HuH-7 (cell line): Measurements from ENCODE around the gene HCAR1.
"Not testable (repeated sequence)": the region's sequence is repeated elsewhere in the genome, so short reads cannot be mapped to it uniquely, and the experiment has no call there.

Source experiments
- DNase-seq: peaks from one replicate; pipeline ENCODE4 v3.0.0; 2011; ENCODE audit warnings: low spot score

HCAR1 gene, protein sequence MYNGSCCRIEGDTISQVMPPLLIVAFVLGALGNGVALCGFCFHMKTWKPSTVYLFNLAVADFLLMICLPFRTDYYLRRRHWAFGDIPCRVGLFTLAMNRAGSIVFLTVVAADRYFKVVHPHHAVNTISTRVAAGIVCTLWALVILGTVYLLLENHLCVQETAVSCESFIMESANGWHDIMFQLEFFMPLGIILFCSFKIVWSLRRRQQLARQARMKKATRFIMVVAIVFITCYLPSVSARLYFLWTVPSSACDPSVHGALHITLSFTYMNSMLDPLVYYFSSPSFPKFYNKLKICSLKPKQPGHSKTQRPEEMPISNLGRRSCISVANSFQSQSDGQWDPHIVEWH

DNA sequence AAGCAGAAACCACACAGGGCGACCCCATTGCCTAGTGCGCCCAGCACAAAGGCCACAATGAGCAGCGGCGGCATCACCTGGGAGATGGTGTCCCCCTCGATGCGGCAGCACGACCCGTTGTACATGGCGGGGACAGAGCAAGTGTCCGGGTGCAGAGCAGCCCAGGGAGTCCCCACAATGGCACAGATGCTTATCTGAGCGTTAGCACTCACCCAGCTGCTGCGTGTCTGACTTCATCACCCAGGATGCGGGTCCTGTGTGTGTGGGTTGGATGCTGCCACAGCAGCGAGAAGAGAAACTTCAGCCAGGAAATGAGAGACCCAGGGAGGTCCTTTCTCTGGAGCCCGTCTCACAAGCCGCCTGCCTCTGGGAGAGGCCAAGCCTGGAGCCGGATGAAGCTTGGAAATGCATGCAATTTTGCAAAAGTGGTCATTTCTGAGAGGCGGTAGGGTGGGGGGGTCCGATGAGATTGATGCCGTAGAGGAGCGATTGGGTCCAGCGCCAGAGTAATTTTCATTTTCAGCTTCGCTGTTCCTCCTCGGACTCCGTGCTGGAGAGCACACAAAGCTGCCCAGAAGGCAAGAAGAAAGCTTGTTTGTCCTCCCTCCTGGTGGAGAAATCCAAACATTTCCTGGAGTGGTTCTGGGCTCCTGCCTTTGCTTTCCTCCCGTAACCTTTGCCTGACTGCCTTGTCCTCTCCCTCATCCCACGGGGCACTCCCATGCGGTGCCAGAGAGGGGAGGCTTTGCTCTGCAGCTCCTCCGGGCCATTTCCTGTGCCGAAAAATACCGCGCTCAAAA lies at the start of gene HCAR1:
Gene HCAR1, minus strand, starts transcription at position 630 of the 800 bp plus-strand sequence. Its CDS starts 505 bp downstream, at position 125.
- DNase-seq, result peak; percentile 50

DNA sequence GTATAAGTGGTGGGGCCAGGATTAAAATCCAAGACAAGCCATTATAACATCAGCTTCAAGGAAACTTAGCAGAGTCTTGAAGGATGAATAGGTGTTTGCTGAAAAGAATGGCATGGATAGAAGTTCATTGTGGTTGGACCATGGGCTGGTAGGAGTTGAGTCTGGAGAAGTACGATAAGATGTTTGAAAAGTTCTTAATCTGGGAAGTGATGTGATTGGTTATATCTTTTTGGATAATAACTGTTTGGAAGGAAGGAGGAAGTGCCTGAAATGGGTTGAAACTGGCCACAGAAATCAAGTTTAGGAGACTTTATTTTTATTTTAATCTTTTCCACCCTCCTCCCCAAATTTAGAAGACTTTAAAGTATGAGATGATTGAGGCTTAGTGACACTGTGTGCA lies 26.9 kb upstream of the HCAR1 start:
- DNase-seq, result no peak

DNA sequence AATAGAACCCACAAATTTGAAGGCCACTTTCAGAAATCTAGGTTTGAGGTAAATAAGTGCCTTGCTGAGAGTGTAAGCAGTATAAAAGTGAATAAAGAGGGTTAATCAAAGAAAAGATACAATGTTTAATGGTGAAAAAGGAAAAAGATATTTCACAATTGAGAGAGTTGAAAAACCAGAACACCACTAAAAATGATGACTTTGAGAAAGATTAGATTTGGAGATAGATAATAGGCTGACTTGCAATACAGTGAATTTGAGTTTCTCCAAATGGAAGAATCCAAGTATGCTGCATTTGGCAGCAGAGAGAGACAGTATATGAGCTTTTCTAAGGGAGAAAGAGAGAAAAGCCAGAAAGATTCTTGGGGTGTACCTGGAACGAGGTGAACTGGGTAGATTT lies 24.1 kb upstream of the HCAR1 start:
- DNase-seq, result no peak

DNA sequence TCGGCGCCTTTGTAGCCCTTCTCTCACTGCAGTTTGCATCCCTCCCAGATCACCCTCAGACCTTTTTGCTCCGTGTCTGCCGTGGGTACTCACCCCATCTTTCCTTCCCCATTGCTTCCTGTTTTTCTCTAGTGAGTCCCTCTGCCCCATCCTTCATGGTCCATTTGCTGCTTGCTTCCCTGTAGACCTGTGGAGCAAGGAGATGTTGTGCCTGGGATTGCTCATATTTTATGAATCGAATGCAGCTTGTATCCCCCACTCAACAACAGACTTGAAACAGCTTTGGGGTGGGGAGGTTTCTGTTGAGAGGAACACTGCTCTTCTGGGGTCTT lies 22.6 kb upstream of the HCAR1 start:
- DNase-seq, result no peak

DNA sequence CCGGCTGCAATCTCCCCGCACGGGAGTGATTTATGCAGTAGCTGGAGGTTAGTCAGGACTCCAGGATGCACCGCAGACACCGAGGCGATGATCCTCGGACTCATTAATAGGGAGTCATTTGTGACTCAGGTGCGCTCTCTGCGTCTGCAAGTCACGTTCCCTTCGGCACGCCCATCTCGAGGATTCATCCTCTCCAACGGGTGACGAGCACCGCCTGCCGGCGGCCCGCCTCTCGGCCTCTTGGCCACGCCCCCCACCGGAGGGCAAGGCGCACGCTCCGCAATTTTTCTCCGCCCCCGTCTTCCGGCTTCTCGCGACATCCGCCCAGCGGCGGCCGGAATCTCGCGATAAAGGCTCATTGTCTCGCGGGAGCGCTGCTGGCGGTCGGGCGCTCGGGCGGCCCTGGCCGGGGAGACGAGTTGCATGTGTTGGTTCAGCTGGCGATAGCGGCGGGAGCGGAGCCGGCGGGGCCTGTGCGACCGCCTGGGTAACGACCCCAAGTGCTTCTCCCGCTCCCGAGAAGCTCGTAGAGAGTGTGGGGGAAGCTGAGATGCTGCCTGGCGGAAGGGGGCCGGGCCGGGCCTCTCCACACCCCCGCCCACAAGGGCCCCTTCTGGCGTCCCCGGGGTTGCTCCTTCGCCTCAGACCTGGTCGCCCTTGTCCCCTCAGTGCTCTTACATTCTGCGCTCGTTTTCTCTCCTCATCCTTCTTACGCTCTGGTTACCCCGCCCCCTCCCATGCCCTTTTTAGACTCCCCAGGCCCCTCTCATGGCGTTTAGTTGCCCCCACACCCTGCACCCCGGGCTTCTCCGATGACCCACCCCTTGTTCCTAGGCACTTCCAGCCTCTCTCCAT lies 22.0 kb upstream of the HCAR1 start, which contains the start of gene DENR:
Gene DENR, plus strand, starts transcription at position 361 of the 855 bp plus-strand sequence. CDS start 878 bp downstream, outside the sequence.
- peak; percentile 76 for DNase-seq

DNA sequence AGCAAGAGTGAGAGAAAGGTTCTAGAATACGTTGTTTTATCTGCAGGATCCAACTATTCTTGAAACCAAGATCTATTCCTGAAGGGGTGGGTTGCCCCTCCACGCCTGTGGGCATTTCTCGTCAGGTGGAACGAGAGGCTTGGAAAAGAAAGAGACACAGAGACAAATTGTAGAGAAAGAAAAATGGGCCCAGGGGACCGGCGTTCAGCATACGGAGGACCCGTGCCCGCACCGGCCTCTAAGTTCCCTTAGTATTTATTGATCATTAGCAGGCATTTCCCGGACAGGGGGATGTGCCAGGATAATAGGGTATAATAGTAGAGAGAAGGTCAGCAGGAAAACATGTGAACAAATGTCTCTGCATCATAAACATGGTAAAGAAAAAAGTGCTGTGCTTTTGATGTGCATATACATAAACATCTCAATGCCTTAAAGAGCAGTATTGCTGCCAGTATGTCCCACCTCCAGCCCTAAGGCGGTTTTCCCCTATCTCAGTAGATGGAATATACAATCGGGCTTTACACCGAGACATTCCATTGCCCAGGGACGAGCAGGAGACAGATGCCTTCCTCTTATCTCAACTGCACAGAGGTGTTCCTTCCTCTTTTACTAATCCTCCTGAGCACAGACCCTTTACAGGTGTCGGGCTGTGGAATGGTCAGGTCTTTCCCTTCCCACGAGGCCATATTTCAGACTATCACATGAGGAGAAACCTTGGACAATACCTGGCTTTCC lies 20.3 kb upstream of the HCAR1 start:
- not testable (repeated sequence) for DNase-seq

DNA sequence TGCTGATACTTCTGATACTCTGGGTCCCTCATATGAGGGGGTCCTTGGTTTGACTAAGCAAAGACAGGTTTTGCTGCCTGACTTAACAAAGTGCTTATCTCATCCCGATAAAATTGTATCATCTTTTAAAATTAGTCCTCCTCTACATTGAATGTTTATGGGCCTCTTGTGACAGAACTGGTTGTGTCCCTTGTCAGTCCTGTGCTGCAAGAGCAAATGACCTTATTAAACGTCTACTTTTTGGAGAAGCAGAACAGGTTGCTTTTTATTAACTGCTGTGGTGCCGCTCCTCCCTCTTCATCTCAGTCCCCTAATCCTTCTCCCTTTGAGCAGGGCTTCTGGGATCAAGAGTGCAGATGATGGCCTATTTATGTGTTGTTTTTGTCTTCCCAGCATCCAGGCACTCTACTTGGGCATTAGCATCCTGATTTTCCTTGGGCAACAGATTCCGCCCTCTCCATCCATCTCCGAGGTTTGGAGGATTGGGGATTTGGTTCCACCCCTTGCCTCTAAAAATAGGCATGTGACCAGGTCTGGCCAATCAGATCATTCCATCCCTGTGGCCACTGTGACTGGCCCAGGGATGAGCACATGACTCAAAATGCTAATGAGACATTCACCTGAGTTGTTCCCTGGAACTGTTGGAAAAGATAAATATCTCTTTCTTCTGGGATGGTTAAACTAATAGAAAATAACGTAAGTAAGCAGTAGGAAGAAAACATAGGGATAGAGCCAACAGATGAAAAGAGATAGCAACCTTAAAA lies 19.1 kb upstream of the HCAR1 start:
- peak; percentile 48 for DNase-seq

DNA sequence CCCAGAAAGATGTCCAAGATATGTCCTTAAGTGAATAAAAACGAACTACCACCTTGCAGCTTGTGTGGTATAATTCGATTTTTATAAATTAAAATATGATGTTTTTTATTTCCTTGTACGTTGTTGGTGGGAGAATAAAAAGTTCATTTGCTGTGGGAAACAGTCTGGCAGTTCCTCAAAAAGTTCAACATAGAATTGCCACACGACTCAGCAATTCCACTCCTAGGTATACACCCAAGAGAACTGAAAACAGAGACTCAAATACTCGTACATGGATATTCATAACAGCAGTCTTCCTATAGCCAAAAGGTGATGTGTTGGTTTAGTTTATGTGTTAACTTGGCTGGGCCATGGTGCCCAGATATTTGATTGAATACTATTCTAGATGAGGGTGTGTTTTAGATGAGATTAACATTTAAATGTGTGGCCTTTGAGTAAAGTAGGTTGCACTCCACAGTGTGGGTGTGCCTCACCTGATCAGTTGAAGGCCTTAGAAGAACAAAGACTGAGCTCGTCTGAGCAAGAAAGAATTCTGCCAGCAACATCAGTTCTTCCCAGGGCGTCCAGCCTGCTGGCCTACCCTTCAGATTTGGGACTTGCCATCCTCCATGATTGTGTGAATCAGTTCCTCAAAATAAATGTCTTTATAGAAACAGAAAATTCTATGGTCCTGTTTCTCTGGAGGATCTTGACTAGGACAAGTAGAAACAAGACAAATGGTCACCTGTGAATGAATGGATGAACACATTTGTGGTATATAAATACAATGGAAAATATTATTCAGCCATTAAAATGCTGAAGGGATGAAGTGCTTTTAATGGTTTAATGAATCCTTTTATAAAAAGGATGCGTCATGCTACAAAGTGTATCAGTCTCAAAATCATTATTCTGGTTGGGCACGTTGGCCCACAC lies 16.8 kb upstream of the HCAR1 start:
- DNase-seq, result no peak

DNA sequence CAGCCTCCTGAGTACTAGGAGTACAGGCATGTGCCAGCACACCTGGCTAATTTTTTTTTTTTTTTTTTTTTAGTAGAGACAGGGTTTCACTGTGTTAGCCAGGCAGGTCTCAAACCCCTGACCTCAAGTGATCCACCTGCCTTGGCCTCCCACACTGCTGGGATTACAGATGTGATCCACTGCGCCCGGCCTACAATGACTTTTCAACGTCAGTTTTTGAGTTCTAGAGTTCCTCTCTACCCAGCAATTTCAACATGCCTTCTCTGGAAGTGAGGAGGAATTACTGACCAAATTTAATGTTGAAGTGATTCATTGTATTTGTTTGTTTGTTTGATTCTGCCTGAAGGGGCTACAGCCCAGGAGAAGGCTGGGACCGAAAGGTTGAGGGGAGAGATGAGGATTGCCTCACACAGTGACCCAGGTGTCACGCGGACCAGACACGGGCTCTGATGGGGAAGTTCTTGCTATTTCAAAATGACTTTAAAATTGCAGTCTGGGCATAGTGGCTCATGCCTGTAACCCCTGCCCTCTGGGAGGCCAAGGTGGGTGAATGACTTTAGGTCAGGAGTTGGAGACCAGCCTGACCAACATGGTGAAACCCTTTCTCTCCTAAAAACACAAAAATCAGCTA lies 13.4 kb upstream of the HCAR1 start:
- no peak for DNase-seq

DNA sequence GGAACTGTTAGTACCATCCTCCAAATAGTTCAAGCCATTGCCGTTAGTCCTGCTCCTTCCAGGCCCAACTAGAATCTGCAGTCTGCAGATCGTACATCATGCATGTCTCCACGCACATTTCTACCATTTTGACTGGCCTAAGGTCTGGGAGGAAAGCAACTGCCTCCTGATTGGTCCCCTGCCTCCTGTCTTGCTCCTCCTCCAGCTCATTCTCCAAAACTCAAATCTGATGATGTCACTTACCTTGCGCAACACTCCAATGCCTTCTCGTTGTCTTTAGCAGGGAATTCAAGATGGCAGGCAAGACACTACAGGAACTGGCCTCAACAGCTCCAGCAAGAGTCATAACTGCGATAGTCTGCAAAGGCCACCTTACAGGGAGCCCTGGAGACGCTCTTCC lies 9.7 kb upstream of the HCAR1 start:
- no peak for DNase-seq

DNA sequence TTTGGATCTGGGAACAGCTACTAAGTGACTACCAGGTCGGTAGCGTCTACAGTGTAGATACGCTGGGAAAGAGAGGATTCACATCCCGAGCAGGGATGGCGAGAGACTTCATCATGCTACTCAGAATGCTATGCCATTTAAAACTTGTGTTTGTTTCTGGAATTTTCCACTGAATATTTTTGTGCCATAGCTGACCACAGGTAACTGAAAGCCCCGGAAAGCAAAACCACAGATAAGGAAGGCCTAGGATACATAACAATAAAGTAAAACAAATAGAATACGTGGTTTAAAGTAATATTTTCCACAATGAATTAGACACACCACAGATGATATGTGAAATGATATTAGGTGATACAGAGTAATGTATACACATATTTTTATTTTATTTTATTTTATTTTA lies 7.9 kb upstream of the HCAR1 start:
- DNase-seq, result no peak

DNA sequence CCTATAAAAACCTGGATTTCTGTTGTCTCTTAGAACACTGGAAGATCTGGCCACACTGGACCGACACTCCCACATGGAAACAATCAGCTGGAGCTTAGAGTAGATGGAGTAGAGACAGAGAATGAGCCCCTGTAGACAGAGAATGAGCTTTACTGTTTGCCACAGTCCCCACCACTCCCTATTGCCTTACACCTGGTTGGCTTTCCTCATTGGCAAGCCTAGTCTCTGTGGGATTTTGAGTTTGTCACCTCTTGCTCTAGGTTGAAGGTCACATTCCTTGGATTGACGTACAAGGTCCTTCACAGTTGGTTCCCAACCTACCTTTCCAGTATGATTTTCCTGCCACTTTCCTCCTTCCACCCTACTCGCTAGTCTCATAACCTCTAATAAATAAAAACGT lies 2.0 kb upstream of the HCAR1 start:
- DNase-seq, result no peak

DNA sequence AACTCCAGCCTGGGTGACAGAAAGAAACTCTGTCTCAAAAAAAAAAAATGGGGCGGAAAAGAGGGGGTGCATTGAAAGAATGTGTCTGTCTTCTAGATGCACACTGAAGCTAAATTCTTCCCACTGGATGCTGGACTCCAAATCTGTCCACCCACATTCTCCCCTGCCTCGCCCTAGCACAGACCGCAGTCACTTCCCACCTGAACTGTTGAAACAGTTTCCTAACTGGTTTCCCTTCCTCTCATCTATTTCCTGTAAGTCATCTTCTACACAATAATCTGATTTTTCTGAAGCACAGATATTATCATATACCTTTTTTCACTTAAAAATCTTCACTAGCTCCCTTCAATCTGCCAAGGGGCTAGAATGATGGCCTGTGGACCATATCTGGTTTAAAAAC lies 1.5 kb upstream of the HCAR1 start:
- no peak for DNase-seq

DNA sequence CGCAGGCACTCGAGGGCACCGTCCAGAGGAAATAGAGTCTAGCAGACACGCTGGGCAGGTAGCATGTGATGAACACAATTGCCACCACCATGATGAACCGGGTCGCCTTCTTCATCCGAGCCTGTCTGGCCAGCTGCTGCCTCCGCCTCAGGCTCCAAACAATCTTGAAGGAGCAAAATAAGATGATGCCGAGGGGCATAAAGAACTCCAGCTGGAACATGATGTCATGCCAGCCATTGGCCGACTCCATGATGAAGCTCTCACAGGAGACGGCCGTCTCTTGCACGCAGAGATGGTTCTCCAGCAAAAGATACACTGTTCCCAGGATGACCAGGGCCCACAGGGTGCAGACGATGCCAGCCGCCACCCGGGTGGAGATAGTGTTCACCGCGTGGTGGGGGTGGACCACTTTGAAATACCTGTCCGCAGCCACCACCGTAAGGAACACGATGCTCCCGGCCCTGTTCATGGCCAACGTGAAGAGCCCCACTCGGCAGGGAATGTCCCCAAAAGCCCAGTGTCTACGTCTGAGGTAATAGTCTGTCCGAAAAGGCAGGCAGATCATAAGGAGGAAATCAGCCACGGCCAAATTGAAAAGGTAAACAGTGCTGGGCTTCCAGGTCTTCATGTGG lies 945 bp downstream of the HCAR1 start:
- no peak for DNase-seq

DNA sequence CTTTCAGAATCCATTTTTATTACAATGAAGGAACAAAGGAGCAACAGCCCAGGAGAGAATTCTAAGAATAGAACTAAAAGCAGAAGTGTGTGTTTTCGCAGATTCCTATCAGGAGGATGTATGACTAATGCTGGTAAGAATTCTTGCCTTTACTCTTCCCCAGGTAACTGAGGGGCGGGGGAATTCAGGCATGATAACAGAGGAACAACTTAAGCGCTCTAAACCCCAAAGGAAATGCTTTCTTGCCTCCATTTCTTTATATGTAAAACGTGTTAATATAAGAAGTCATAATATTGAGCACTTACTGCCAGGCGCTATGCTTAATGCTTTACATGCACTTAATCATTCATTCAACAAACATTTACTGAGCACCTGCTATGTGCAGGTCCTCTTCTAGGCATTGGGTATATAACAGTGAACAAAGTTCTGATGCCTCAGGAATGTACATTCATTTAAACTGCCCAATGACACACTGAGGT lies 4.5 kb downstream of the HCAR1 start:
- no peak for DNase-seq

DNA sequence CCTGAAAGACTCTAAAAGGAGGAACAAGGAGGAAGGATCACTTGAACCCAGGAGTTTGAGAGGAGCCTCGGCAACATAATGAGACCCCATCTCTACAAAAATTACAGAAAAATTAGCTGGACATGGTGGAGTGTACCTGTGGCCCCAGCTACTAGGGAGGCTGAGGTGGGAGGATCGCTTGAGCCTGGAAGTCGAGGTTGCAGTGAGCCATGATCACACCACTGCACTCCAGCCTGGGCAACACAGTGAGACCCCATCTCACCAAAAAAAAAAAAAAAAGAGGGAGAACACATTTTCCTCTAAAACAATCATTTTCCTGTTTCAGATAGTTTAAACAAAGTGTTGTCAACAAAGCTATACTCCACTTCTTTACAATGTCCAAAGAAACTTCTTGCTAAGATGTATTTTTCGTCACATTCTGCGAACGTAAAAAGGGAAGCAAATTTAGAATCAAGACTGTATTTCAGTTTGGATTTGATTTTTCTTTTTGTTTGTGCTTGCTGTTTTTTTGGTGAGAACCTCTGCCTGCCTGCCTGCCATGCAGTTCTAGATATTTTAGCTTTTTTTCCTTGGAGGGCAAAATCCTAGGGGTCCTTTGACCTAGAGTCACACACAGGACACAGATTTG lies 5.1 kb downstream of the HCAR1 start:
- DNase-seq, result no peak

DNA sequence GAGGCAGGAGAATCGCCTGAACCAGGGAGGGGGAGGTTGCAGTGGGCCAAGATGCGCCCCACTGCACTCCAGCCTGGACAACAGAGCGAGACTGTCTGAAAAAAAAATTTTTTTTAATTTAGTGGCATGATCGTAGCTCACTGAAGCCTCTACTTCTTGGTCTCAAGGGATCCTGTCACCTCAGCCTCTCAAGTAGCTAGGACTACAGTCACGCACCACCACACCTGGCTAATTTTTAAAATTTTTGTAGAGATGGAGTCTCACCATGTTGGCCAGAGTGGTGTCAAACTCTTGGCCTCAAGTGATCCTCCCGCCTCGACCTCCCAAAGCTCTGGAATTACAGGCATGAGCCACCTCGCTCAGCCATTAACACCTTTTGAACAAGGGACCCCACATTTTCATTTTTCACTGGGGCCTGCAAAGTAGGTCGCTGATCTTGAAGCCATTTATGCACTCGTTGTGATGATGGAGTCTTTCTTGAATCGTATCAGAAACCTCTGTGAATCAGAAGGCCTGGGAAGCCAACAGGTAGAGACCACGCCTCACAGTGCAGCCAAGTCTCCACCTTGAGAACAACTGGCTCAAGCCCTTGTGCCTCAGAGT lies 5.9 kb downstream of the HCAR1 start:
- no peak for DNase-seq

DNA sequence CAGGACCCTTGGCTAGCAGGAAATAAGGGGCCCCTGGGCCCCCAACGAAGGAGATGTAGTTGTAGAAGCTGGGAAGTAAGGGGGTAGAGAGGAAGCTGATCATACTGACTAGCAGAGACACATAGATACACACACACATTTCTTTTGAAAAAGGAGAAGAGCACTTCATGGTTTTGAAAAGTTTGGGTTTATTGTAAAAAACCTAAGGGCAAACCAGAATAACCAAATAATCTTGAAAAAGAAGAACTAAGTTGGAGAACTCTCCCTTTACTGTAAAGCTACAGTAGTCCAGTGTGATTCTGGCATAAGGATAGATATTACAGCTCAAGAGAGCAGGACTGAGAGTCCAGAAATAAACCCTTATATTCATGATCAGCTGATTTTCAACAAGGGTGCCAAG lies 8.3 kb downstream of the HCAR1 start:
- DNase-seq, result no peak
